Measurements from ENCODE around the gene MOB1B. TPM values are rescaled to one million over a fixed set of nuclear protein-coding genes. Genes with fewer than 3 reads are reported as not detected.
"Not testable (repeated sequence)": the region's sequence is repeated elsewhere in the genome, so short reads cannot be mapped to it uniquely, and the experiment has no call there.

The MOB1B gene
- total RNA-seq, 1 donor from 2014 or later, result 17.6 TPM

DNA sequence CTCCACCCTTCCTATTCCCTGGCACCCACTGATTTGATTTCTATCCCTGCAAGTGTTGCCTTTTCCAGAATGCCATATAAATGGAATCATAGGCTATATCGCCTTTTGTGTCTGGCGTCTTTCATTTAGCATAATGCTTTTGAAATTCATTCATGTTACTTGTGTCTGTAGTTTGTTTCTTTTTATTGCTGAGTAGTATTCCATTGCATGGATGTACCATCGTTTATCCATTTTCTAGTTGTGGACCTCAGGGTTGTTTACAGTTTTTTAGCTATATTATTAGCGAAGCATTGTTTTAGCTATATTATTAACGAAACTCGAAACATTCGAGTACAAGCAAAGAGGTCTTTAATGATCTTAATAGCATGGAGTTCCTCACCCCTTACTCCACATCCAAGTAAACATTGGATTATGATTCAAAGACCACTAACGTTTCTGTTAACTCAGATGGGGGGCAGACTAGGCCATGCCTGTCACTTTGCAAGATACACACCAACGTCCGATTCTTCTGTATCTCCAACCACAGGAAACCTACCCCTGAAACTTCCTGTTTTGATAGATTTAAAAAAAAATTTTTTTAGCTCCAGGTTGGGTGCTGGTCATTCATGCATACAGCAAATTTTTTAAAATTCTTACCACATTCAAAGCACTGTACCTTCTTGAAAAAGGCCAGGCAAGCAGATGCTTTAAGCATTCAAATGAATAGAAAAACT is 92.4 kb downstream of the MOB1B start:
- DNase-seq (ENCODE audit: missing footprints), result no peak
- no peak for ATAC-seq
- intact Hi-C loops (cut with DNase I), result loop anchor here (5.0 kb wide), 2 partner anchors 92 to 287 kb away; partner anchors contain the start of gene MOB1B

DNA sequence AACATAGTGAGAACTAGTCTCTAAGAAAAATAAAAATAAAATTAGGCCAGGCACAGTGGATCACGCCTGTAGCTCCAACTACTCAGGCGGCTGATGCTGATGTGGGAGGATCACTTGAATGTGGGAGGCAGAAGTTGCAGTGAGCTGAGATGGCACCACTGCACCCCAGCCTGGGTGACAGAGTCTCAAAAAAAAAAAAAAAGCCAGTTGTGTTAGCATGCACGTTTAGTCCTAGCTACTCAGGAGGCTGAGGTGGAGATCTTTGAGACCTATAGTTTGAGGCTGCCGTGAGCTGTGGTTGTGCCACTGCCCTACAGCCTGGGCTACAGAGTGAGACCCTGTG is 93.8 kb downstream of the MOB1B start:
- intact Hi-C loops (cut with DNase I), result no loop called here
- no peak for ATAC-seq
- DNase-seq (ENCODE audit: missing footprints), result no peak

DNA sequence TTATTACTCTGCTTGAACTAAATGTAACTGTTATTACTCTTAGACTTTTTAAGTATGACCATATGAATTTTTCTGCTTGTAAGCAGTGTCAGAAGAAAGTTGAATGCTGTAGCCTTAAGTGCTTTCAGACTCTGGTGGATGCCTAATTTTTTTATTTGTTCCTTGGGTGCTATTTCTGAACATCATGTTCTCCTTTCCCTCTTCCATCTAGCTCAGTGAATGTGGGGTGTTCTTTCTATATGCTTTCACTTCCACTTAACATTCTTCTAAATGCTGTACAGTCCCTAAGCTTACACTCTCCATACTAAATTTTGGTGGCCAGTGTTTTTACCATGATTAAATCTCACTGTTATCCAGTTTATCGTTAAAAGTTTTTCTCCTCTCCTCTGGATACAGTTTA is 94.9 kb downstream of the MOB1B start:
- ATAC-seq (no peak), DNase-seq (ENCODE audit: missing footprints) (no peak)
- intact Hi-C loops (cut with DNase I), result no loop called here

DNA sequence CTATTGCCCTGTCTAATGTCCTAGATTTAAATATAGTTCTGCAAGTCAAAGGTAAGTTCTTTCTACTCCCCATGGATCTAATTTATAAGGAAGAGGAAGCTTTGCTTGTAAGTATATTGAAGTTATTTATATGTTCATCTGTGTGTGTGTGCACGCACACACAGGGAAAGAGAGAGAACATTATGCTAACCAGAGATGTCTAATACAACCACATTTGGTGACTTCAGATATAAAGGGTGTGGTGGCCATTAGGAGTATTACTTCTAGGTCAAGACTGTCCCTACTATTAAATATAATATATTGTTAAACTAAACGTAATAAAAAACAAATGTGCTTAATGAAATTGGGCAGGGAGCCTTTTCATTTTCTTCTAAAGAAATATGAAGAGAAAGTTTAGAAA is 95.4 kb downstream of the MOB1B start:
- intact Hi-C loops (cut with DNase I), result no loop called here
- DNase-seq (ENCODE audit: missing footprints) (no peak), ATAC-seq (no peak)

DNA sequence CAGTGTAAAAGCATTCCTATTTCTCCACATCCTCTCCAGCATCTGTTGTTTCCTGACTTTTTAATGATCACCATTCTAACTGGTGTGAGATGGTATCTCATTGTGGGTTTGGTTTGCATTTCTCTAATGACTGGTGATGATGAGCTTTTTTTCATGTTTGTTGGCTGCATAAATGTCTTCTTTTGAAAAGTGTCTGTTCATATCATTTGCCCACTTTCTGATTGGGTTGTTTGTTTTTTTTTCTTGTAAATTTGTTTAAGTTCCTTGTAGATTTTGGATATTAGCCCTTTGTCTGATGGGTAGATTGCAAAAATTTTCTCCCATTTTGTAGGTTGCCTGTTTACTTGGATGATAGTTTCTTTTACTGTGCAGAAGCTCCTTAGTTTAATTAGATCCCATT is 97.5 kb downstream of the MOB1B start:
- DNase-seq (ENCODE audit: missing footprints); ATAC-seq; intact Hi-C loops (cut with DNase I): not testable (repeated sequence)

DNA sequence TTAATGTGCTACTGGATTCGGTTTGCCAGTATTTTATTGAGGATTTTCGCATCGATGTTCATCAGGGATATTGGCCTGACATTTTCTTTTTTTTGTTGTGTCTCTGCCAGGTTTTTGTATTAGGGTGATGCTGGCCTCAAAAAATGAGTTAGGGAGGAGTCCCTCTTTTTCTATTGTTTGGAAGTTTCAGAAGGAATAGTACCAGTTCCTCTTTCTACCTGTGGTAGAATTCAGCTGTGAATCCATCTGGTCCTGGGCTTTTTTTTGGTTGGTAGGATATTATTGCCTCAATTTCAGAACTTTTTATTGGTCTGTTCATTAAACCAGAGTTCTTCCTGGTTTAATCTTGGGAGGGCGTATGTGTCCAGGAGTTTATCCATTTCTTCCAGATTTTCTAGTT is 99.2 kb downstream of the MOB1B start:
- ATAC-seq; DNase-seq (ENCODE audit: missing footprints); intact Hi-C loops (cut with DNase I): not testable (repeated sequence)

DNA sequence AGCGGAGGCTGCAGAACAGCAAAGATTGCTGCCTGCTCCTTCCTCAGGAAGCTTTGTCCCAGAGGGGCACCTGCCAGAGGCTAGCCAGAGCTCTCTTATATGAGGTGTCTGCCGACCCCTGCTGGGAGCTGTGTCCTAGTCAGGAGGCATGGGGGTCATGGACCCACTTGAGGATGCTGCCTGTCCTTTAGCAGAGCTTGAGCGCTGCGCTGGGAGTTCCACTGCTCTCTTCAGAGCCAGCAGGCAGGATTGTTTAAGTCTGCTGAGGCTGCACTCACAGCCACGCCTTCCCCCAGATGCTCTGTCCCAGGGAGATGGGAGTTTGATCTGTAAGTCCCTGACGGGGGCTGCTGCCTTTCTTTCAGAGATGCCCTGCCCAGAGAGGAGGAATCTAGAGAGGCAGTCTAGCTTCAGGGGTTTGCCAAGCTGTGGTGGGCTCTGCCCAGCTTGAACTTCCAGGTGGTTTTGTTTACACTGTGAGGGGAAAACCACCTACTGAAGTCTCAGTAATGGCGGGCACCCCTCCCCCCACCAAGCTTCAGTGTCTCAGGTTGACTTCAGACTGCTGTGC is 102.2 kb downstream of the MOB1B start:
- no peak for ATAC-seq
- intact Hi-C loops (cut with DNase I), result no loop called here
- DNase-seq (ENCODE audit: missing footprints), result peak; percentile 42

DNA sequence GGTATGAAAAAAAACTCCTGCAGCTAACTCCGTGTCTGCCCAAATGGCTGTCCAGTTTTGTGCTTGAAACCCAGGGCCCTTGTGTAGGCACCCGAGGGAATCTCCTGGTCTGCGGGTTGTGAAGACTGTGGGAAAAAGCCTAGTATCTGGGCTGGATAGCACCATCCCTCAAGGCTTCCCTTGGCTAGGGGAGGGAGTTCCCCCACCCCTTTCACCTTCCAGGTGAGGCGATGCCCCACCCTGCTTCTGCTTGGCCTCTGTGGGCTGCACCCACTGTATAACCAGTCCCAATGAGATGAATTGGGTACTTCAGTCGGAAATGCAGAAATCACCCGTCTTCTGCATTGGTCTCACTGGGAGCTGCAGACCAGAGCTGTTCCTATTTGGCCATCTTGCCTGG is 102.9 kb downstream of the MOB1B start:
- ATAC-seq, result not testable (repeated sequence)
- DNase-seq (ENCODE audit: missing footprints), result peak; percentile 59
- intact Hi-C loops (cut with DNase I), result loop anchor here (5.0 kb wide), 2 partner anchors 118 to 353 kb away; no protein-coding TSS in a partner anchor

DNA sequence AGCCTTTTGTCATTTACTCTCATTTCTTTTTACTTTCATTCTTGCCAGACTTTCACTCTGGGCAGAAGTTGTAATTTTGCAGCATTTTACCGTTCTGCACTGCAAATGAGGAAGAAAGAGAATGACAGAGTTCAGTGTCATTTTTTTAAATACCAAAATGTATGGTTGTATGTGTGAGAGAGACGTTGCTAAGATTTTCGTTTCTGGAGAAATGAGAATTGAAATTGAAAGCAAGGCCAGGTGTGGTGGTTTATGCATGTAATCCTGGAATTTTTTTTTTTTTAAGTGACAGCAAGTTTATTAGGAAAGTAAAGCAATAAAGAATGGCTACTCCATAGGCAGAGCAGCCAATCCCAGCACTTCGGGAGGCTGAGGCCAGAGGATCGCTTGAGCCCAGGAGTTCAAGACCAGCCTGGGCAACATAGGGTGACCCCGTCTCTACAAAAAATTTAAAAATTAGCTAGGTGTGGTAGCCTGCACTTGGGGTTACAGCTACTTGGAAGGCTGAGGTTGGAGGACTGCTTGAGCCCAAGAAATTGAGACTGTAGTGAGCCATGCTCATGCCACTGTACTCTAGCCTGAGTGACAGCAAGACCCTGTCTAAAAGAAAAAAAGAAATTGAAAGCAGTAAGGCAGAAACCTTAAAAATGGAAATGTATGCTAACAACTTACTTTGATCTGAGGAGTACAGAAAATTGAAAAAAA is 104.2 kb downstream of the MOB1B start:
- intact Hi-C loops (cut with DNase I), result loop anchor here (5.0 kb wide), 2 partner anchors 119 to 354 kb away; no protein-coding TSS in a partner anchor
- no peak for DNase-seq (ENCODE audit: missing footprints)
- no peak for ATAC-seq

DNA sequence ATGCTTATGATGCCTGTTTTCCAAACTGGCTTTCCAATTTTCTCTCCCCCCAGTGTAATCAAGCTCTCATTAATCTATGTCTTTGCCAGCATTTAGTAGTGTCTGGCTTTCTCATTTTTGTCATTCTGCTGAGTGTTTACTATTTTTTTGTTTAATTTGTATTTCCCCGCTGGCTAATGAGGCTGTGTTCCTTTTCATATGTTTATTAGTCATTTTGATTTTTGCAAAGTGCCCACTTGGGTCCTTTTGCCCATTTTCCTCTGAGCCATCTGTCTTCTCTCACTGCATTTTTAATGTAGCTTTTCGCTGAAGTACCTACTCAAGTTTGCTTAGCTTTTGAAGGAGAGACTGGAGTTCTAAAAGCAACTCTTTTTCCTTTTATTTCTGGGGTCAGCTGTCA is 106.0 kb downstream of the MOB1B start:
- ATAC-seq (no peak), DNase-seq (ENCODE audit: missing footprints) (no peak)
- intact Hi-C loops (cut with DNase I), result loop anchor here (5.0 kb wide), 2 partner anchors 121 to 356 kb away; no protein-coding TSS in a partner anchor

DNA sequence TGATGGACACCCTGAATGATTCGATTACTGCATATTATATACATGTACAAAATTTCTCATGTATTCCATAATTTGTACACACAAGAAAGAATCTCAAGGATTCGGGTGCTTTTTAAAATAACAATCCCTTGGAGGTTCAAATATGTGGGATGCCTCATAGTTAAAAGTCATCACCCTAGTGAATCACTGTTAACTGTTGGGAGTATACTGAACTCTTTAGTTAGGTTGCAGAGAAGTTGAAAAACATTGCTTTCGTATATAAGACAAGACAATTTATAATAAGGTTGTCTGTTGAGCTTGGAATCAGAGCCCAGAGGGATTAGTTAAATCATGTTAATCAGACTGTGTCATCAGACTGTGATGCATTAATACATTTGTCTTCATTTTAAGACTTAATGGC is 106.9 kb downstream of the MOB1B start:
- ATAC-seq (no peak), DNase-seq (ENCODE audit: missing footprints) (no peak)
- intact Hi-C loops (cut with DNase I), result loop anchor here (5.0 kb wide), 2 partner anchors 122 to 357 kb away; no protein-coding TSS in a partner anchor

DNA sequence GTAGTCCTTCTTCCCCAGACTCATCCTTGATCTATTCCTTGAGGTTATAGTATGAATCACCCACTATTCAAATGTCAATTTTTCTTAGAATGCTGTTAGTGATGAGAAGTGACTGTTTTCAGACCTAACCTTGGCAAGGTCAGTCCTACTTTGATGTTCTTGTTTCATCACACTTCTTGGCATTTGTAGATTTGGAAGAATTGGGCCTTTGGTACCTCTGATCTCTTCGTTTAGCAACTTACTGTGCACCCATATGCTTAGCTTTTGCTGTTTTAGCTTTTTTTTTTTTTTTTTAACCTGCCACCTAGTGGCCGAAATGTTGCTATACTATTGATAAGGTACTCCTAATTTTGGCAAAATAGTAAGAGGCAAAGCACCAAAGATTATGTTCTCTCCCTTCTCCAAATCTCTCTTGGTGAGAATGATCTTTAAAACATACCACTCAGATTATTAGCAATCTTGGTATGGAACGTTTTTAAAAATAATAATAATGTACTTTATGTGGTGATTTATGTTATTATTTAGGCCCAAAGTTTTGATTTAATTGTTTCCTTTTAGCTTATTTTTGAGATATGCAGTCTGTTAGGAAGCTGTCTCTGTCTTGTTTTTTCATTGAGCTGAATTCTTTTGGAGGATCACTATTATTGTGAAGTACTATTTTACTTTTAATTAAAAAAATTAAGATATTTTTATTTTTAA is 107.9 kb downstream of the MOB1B start:
- ATAC-seq (no peak), DNase-seq (ENCODE audit: missing footprints) (no peak)
- intact Hi-C loops (cut with DNase I), result loop anchor here (5.0 kb wide), 2 partner anchors 123 to 358 kb away; no protein-coding TSS in a partner anchor

DNA sequence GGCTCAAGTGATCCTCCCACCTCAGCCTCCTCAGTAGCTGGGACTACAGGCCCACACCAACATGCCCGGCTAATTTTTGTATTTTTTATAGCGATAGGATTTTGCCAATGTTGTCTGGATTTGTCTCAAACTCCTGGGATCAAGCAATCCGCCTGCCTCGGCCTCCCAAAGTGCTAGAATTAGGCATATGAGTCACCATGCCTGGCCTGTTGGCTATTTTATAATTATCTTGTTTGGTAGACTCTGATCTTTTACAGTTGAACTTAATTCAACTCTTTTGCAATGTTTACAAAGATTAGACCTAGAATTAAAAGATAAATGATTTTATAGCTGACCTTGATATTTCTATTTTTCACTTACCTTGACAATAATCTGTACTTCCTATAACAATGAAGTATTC is 109.3 kb downstream of the MOB1B start:
- ATAC-seq, result no peak
- intact Hi-C loops (cut with DNase I), result no loop called here
- no peak for DNase-seq (ENCODE audit: missing footprints)

DNA sequence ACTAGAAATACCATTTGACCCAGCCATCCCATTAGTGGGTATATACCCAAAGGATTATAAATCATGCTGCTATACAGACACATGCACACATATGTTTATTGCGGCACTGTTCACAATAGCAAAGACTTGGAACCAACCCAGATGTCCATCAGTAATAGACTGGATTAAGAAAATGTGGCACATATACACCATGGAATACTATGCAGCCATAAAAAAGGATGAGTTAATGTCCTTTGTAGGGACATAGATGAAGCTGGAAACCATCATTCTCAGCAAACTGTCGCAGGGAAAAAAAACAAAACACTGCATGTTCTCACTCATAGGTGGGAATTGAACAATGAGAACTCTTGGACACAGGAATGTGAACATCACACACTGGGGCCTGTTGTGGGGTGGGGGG is 115.2 kb downstream of the MOB1B start:
- ATAC-seq; intact Hi-C loops (cut with DNase I); DNase-seq (ENCODE audit: missing footprints): not testable (repeated sequence)

DNA sequence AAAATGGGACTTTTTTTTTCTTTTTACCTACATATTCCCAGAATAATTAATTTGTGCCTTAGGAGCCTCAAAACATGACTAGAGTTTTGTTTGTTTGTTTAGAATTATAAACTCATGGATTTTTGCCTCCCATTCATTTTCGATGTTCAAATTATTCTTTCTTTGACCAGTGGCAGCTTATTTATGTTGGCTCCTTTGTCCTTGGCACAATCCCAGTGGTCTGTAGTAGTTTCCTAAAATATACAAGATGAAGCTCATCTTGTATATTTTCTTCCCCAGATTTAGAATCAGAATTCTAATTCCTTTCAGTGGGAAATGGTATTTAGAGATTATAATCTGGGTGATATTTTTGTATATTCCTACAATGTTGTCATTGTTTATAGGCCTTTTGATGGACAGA is 118.4 kb downstream of the MOB1B start:
- ATAC-seq (no peak), DNase-seq (ENCODE audit: missing footprints) (no peak)
- intact Hi-C loops (cut with DNase I), result no loop called here

DNA sequence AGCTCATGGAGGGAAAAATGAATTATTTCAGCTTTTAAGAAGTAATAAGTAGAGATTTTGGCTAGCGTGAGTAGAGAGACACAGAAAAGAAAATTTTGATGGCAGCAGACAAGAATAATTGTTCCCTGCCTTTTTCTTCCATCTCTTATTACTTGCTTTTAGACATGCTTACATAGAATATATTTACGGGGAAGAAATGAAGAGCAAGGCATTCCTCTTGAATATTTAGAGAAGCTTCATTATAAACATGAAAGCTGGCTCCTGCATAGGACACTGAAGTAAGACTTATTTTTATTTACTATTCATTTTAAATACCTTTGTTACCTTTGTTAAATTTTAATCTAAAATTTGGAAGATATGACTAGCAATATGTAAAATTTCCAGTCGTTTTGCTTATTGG is 123.5 kb downstream of the MOB1B start:
- intact Hi-C loops (cut with DNase I), result no loop called here
- no peak for DNase-seq (ENCODE audit: missing footprints)
- ATAC-seq, result no peak

DNA sequence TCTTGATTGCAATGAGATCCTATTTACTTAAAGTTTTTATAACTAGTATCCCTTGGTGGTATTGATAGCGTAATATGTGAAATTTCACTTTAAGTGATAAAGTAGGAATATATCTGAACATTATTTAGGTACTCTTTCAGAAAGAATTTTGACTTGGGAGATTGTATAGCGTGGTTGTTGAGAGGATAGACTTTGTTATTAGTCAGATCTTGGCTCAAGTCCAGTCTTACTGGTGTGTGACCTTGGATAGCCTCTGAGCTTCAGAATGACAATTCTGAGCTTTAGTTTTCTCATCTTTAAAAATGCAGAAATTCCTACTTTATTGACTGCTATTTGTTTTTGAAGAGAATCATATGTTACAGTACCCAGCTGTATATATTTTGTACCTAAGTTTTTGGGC is 123.9 kb downstream of the MOB1B start:
- peak; percentile 54 for ATAC-seq
- intact Hi-C loops (cut with DNase I), result no loop called here
- DNase-seq (ENCODE audit: missing footprints), result no peak

DNA sequence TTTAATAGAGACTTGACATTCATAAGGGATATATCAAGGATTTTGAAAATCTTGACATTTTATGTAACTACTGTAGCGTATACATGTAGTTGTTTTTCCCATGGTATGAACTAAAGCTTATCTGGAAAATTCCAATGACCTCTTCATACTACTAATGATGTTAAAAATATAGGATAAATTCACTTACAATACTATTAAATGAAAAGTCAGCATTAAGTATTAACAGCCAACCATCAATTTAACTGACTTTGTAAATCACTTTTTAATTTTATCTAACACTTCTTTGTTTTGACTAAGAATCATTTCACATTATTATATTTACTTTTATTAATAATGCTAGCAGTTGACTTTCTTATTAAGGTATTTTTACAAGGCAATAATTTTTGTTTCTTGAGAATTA is 125.4 kb downstream of the MOB1B start:
- ATAC-seq (no peak), DNase-seq (ENCODE audit: missing footprints) (no peak)
- intact Hi-C loops (cut with DNase I), result no loop called here

DNA sequence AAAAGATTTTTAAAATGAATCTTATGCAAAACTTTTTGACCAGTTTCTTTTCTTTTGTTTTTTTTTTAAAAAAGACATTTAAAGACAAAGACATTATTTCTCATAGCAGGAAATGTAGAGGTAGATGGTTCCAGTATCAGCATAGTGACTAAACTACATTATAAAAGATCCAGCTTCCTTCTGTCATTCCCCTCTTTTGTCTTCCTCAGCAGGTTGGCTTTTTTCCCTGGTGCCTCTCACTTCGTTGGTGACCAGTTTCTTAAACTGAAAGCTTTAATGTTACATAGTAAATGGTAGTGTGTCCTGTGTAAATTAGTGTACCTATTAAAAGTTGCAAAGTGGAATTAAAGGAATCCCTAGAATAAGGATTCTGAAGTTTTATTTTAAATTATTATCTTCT is 127.3 kb downstream of the MOB1B start:
- DNase-seq (ENCODE audit: missing footprints) (no peak), ATAC-seq (no peak)
- intact Hi-C loops (cut with DNase I), result no loop called here

Measured in Right ventricle myocardium inferior (tissue), 1 donor.